GM21390 (cell line): ENCODE measurements around the gene KRTAP10-6.
"Not testable (repeated sequence)": the region's sequence is repeated elsewhere in the genome, so short reads cannot be mapped to it uniquely, and the experiment has no call there.

Source experiments
- ATAC-seq: cut with Tn5 transposase; IDR thresholded peaks from one replicate; pipeline ENCODE4 v1.9.1; 2021; ENCODE audit not compliant: unreplicated experiment

The KRTAP10-6 gene

DNA sequence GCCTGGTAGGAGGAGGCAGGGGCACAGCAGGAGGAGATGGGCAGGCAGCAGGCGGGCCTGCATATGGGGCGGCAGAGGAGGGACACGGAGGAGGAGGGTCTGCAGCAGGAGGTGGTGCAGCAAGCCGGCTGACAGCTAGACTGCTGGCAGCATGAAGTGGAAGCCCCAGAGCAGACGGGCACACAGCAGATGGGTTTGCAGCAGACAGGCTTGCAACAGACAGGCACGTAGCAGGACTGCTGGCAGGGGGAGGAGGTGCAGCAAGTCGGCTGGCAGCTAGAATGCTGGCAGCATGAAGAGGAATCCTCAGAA is 12.5 kb downstream of the KRTAP10-6 start:
- no peak for ATAC-seq

GRCh38 chr21:44579056-44579832 is 13.1 kb downstream of the KRTAP10-6 start:
- ATAC-seq, result no peak

DNA sequence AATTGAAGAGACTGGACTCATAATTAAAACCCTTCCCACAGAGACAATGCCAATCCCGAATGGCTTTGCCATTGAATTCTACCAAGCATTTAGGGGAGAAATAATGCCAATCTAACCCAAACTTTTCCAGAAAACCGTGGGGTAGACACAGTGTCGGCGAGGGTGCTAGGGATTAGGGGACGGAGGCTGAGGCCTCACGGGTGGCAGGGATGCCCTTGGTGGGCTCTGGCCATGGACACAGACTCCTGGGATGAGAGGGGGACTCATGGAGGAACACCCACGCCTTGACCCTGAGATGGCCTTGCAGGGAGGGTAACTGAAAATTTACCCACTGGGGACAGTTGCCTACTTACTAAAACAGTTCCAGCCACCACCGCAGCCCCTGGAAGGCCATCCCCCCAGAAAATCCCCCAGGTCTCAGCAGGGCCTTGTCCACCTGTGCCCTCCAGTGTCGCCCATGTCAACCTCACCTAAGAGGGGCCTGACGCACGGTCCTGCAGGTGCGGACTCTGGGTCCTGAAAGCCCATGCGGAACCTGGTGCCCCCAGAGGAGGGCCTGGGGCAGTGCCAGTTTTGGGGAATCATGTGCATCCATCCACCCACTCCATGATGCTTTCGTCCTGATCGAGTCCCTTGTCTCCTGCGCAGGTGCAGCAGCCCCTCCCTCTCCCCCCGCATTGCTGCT is 13.8 kb downstream of the KRTAP10-6 start:
- ATAC-seq, result no peak

DNA sequence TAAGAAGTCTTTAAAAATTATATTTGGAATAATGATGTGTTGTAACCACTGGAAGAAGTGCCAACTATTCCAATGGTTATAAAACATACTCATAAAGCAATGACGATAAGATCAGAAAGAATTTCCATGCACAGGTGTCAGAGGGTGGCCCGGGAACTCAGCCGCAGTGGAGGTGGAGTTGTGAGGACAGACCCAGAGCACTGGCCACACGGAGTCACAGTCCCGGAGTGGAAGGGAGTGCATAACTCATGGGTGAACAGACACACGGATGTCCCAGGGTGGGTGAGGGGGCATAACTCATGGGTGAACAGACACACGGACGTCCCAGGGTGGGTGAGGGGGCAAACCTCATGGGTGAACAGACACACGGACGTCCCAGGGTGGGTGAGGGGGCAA is 16.3 kb downstream of the KRTAP10-6 start:
- ATAC-seq, result no peak

GRCh38 chr21:44575307-44576024 is 16.8 kb downstream of the KRTAP10-6 start:
- ATAC-seq, result no peak

GRCh38 chr21:44574457-44575306 is 17.6 kb downstream of the KRTAP10-6 start:
- ATAC-seq, result no peak

- ATAC-seq, result not testable (repeated sequence)
Observed at GRCh38 chr21:44573630-44574456, 18.5 kb downstream of the KRTAP10-6 start, which contains the start of gene KRTAP10-4. Gene KRTAP10-4, plus strand, starts transcription at chr21:44573729. Its CDS starts 30 bp downstream, at chr21:44573759.

- no peak for ATAC-seq
Observed at GRCh38 chr21:44572959-44573583, 19.2 kb downstream of the KRTAP10-6 start.

GRCh38 chr21:44571844-44572782 is 20.2 kb downstream of the KRTAP10-6 start:
- ATAC-seq, result no peak

GRCh38 chr21:44571296-44571695 is 21.0 kb downstream of the KRTAP10-6 start:
- no peak for ATAC-seq

DNA sequence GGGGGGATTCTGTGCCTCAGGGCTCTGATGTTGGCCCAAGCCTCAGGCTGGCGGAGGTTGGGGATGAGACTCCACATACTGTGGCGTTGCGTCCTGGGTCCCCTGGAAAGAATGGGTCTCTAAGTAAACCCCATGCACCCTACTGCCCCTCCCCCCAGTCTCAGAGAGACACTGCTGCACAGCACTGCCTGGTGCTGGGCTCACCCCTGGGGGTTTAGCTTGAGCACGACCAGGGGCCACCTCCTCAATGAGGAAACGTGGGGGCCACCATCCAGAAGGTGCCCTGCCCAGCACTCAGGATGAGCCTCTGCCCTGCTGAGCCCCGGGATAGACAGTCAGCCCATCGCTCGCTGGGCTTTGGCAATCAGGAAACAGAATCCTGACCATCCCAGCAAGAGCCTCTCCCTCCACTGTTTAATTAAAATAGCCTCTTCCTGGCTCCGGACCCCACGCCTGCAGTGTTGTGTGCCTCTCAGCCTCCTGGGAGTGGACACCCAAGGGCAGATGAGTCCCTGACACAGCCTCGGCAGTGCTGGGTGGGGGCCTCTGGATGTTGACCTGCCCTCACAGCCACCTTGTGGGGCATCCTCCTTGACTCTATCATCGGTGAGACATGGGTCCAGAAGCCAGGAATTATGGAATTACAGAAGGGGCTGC is 22.3 kb downstream of the KRTAP10-6 start:
- no peak for ATAC-seq

DNA sequence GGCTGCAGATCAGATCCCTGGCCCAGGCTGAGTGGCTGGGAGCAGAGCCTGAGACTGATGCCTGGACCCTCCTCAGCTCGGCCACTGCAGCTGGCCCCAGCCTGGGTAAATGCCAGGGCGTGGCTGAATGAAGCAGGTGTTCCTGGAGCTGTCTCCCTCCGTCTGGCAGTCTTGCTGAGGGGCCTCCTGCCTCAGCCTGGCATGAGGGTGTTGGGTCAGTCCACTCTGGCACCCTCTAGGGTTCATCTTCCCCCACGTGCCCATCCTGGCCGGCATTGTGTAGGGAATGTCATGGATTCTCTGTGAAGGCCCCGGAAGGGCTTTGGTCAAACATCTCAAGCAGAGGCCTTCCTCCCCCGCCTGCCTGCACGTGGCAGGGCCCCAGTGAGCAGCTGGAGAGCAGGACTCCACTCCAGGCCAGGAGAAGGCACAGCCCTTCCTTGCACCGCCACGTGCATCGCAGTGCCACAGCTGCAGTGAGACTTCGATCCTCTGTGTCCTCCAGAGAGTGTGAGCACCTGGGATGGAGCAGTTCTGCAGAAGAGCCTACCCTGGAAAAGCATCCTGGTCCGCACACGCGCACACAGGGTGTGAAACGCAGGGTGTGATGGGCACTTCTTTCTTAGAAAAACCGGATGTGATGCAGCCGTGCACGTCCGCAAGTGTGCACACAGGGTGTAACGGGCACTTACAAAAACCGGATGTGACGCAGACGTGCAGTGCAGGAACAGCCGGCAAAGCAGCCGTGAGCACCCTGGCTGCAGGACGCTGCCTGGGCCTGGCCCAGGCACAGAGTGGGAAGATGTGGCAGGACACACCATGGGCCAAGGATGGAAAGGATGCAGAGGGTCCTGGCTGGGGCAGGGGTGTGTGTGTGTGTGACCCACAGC is 23.4 kb downstream of the KRTAP10-6 start:
- ATAC-seq, result no peak

GRCh38 chr21:44568261-44568660 is 24.0 kb downstream of the KRTAP10-6 start:
- no peak for ATAC-seq

DNA sequence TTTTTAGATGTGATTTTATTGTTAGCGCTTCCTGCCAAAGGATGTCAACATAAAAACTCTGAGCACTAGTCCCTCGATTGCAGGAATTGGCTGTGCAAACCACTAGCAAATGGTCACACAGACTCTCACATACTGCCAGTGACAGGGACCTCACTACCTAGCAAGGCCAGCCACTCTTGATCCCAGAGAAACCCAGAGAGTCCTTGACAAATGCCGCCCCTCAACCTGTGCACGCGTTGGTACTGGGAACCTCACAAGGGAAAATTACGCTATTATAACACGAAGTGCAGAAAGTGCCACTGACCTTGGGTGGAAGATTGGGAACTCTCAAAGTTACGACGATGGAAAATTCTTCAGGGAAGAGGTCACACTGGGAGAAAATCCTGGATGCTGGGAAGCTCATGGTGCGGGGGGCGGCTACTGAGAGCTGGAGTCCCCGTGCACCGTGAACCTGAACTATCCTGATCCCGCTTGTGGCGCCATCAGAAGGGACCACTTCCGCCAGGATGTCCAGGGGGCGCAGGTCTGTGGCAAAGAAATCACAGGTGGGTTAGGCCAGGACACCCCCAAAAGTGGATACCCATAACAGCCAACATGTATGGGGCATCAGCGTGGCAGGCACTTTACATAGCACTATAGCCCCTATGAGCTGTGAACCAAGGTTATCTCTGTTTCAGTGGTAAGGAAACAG is 24.7 kb downstream of the KRTAP10-6 start:
- no peak for ATAC-seq

- no peak for ATAC-seq
Observed at GRCh38 chr21:44566403-44566802, 25.9 kb downstream of the KRTAP10-6 start.

- no peak for ATAC-seq
Observed at GRCh38 chr21:44564886-44565598, 27.3 kb downstream of the KRTAP10-6 start.
